ENCODE data around the gene IFTAP.

DNA sequence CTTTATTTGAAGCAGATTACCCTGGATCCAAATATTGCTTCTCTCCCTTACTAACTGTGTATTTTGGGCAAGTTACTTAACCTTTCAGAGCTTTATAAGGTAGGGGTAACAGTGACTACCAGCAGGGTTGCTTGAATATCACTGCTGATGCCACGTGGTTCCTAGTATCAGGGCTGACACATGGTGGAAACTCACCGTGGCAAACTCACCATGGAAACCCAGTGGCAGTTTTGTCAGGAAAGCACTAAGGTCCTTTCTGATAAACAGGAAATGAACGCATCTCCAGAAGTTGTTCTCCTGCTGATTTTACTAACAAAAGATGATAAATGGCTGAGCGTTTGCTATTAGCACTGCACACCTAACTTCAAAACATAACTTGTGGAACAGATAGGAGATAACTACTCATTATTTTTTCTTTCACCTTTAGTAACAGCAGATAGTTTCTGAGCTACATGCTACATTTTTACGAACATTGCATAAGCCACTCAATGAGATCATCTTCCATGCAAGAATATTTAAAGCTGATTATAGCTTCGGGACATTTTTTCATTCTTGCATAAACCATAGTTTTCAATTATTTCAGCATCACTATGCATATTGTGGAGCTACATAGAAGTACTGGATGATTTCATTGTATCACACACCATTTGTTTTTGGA is 63.4 kb downstream of the IFTAP start:
- TF ChIP-seq, protein P1, sequence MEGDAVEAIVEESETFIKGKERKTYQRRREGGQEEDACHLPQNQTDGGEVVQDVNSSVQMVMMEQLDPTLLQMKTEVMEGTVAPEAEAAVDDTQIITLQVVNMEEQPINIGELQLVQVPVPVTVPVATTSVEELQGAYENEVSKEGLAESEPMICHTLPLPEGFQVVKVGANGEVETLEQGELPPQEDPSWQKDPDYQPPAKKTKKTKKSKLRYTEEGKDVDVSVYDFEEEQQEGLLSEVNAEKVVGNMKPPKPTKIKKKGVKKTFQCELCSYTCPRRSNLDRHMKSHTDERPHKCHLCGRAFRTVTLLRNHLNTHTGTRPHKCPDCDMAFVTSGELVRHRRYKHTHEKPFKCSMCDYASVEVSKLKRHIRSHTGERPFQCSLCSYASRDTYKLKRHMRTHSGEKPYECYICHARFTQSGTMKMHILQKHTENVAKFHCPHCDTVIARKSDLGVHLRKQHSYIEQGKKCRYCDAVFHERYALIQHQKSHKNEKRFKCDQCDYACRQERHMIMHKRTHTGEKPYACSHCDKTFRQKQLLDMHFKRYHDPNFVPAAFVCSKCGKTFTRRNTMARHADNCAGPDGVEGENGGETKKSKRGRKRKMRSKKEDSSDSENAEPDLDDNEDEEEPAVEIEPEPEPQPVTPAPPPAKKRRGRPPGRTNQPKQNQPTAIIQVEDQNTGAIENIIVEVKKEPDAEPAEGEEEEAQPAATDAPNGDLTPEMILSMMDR (IDR thresholded peaks at IDR 0.05; ENCODE audit: insufficient read depth, low read depth, low read length): no peak
- no peak for TF ChIP-seq EZH2 (IDR thresholded peaks at IDR 0.05; ENCODE audit: insufficient read depth, low read length)

All from astrocyte (in vitro differentiated cells and primary cell).